ENCODE results near the gene EIF5. TPM values are rescaled to one million over a fixed set of nuclear protein-coding genes. Genes with fewer than 3 reads are reported as not detected.

The EIF5 gene
- total RNA-seq, 1 donor = 322 TPM

DNA sequence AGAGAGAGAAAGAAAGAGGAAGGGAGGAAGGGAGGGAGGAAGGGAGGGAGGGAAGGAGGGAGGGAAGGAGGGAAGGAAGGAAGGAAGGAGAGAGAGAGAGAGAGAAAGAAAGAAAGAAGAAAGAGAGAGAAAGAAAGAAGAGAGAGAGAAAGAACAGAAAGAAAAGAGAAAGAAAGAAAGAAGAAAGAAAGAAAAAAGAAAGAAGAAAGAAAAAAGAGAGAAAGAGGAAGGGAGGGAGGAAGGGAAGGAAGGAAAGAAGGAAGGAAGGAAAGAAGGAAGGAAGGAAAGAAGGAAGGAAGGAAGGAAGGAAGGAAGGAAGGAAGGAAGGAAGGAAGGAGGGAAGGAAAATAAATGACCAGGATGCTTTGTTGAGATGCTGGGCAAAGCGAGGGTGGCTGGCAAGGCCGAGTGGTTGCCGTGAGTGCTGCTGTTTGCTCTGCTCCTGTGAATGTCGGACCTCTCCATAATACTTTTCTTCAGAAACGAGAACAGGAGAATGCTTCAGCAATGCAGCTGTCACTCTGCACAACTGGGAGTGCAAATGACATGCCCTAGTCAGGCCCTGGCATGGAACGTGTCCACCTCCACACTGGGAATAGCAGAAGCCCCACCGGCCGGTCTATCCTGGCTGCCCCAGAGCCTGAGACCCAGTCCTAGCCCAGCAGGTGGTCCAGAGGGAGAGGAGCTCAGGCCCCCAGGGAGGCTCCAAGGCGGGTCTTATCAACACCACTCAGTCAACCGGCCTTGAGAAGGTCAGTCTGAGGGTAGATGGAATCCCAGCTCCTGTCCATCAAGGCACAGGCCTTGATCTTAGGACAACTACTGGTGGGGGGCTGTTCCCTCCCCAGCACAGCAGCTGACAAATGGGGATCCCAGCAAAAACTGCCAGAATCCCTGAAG is 25.1 kb upstream of the EIF5 start:
- TF ChIP-seq, protein P1, sequence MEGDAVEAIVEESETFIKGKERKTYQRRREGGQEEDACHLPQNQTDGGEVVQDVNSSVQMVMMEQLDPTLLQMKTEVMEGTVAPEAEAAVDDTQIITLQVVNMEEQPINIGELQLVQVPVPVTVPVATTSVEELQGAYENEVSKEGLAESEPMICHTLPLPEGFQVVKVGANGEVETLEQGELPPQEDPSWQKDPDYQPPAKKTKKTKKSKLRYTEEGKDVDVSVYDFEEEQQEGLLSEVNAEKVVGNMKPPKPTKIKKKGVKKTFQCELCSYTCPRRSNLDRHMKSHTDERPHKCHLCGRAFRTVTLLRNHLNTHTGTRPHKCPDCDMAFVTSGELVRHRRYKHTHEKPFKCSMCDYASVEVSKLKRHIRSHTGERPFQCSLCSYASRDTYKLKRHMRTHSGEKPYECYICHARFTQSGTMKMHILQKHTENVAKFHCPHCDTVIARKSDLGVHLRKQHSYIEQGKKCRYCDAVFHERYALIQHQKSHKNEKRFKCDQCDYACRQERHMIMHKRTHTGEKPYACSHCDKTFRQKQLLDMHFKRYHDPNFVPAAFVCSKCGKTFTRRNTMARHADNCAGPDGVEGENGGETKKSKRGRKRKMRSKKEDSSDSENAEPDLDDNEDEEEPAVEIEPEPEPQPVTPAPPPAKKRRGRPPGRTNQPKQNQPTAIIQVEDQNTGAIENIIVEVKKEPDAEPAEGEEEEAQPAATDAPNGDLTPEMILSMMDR (IDR thresholded peaks at IDR 0.05; ENCODE audit: insufficient read depth, low read length) = no peak
- H3K4me3 ChIP-seq (ENCODE audit: low read depth, low read length) = no peak overlapping the region
- no peak for DNase-seq (ENCODE audit: low read depth)

DNA sequence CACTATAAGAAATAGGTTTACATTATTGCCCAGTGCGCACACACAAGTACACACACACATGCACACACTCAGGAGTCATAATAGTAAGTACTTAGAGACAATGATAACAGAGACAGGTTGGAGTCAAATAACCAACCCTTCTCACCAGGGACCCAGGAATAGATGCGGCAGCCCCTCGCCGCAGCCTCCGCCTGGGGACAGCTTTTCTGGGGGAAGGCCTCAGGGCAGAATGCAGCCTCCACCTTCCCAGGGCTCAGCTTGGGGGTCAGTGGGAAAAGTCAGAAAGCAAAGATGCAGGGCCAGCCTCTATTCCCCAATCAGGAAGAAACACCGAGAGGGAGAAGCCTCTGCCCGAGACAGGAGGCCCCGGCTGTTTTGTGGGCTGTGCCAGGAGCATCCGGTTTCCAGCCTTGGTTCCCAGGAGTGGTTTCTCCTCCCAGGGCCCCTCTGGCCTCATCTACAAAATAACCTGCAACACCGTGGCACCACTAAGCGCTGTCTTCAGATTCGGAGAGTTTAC is 23.4 kb upstream of the EIF5 start:
- no peak overlapping the region for H3K4me3 ChIP-seq (ENCODE audit: low read depth, low read length)
- TF ChIP-seq, protein P1 (IDR thresholded peaks at IDR 0.05; ENCODE audit: insufficient read depth, low read length) = no peak

DNA sequence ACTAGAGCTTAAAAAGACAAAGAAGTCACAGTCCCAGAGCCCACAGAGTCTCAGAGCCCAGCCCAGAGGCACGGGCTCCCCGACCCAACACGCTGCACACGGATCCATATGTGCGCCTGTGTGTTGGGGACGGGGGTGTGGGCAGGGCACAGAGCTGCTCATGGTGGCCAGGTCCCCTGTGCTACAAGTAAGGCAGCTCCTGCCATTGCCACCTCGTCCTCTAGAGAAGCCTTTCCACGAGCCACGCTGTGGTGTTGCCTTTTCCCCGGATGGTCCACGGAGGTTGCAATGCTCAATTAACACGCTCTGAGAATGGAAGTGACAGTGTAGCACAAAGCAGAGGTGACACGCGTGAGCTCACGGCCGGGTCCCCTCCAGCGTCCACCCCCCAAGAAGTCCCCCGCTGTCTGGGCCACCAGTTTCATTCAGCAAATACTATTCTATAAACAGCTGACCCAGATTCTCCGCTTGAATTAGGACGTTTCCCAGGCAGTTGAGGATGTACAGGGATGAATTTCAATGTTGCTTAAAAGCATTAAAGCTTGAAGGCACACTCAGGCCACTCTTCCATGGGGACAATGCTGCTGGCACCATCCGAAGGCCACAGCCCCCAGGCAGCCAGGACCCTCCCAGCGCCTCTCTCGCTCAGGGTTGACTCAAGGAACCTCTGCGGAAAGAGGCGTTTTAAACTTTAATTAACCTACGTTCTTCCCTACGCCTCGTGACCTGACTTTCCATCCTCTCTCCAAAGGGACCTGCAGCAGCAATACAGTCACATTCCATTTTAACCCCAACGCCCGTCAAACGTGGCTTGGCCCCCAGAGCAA is 22.7 kb upstream of the EIF5 start:
- no peak for DNase-seq (ENCODE audit: low read depth)
- TF ChIP-seq, protein P1 (IDR thresholded peaks at IDR 0.05; ENCODE audit: insufficient read depth, low read length) = no peak
- no peak overlapping the region for H3K4me3 ChIP-seq (ENCODE audit: low read depth, low read length)

More for the DNA sequence above, 23.4 kb upstream of the EIF5 start:
- DNase-seq (ENCODE audit: low read depth) = no peak

DNA sequence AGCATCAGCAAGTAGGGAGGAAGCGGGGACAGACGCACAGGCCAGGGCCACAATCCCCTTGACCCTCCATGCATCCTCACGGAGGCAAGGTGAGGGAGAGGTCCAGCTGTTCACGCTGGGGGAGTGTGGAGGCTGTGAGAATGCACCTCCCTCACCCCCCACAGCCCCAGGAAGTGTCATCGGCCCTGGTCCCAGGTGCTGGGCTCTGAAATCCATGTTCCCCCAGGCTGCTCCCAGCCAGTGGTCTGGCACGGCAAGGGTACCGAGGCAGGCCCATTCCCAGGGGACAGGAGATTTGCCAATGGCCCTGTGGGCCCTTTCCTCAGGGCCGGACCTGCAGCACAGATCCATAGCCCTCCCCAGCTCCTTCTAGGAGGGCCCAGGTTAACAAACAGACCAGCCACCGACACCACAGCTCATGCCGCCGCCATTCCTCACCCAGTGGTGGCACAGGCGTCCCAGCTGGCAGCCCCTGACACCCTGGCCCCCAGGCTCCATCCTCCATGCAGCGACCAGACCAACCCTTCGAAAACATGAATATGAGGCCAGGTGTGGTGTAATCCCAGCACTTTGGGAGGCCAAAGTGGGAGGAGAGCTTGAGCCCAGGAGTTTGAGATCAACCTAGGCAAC is 21.9 kb upstream of the EIF5 start:
- no peak for DNase-seq (ENCODE audit: low read depth)
- TF ChIP-seq, protein P1 (IDR thresholded peaks at IDR 0.05; ENCODE audit: insufficient read depth, low read length) = no peak
- H3K4me3 ChIP-seq (ENCODE audit: low read depth, low read length) = no peak overlapping the region

DNA sequence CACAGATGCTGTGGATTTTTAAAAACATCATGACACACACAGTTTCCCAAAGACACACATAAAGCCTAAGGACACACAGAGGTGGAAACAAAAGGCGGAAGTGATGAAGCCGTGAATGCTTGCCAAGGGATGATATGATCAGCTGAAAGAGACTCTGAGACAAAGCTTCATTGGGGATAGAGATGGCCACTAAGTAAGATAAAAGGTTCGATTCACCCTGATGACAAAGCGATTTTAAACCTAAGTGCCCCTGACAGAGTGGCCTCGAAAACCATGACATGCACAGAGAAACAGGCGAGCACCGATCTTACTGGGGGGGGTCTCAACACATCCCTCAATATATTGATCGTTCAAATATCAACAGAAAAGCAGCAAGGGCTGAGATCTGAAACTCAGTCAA is 20.3 kb upstream of the EIF5 start:
- TF ChIP-seq, protein P1 (IDR thresholded peaks at IDR 0.05; ENCODE audit: insufficient read depth, low read length) = no peak
- H3K4me3 ChIP-seq (ENCODE audit: low read depth, low read length) = no peak overlapping the region
- DNase-seq (ENCODE audit: low read depth) = peak; percentile 28

DNA sequence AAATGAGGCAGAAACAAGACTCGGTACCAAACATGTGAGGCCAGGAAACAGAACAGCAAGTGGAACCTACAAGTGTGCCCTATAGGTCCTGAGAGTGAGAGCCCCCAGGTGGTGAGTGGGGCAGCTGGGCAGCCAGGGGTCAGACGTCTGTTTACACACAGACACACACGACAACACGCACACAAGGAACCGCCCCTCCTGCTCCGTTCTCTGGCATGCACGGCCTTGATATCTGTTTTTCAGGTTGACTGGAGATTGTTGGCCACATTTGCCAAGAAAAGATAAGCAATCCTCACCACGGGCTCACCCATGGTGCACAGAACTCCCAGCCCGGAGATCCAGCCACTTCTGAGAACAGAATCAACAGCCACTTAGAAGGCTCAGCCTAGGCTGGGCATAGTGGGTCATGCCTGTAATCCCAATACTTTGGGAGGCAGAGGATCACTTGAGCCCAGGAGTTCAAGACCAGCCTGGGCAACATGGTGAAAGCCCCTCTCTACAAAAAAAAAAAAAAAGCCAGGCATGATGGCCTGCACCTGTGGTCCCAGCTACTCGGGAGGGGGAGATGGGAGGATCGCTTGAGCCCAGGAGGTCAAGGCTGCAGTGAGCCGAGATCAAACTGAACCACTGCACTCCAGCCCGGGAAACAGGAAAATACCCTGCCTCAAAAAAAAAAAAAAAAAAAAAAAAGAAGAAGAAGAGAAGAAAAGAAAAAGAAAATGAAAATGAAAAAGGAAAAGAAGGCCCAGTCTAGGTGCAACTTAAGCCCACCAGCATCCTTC is 19.4 kb upstream of the EIF5 start:
- no peak for DNase-seq (ENCODE audit: low read depth)
- TF ChIP-seq, protein P1 (IDR thresholded peaks at IDR 0.05; ENCODE audit: insufficient read depth, low read length) = no peak
- no peak overlapping the region for H3K4me3 ChIP-seq (ENCODE audit: low read depth, low read length)
